HG03565 (cell line): ENCODE results near the gene ICOS.
"Not testable (repeated sequence)": the region's sequence is repeated elsewhere in the genome, so short reads cannot be mapped to it uniquely, and the experiment has no call there.

Experiments used
- ATAC-seq: cut with Tn5 transposase; IDR thresholded peaks from one replicate; pipeline ENCODE4 v1.9.1; 2021; ENCODE audit warnings: mild to moderate bottlenecking, moderate library complexity; ENCODE audit not compliant: unreplicated experiment

The ICOS gene

DNA sequence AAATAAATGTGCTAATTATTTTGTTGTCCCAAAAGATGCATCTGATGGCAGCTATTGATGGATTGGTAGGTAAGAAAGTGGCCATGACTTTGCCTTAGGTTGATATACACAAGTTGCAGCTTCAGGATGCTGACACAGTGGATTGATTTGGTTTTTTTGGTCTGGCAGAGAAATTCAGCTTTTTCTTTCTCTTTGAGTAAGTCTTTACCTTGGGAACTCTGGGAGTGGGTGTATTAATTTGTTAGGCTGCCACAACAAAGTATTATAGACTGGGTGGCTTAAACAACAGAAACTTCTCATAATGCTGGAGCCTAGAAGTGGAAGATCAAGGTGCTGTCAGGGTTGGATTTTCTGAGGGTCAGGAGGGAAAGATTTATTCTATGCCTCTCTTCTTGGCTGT, 19.8 kb upstream of the ICOS start:
- no peak for ATAC-seq

- ATAC-seq: no peak
These were observed 18.3 kb upstream of the ICOS start for GRCh38 chr2:203918264-203918663.

DNA sequence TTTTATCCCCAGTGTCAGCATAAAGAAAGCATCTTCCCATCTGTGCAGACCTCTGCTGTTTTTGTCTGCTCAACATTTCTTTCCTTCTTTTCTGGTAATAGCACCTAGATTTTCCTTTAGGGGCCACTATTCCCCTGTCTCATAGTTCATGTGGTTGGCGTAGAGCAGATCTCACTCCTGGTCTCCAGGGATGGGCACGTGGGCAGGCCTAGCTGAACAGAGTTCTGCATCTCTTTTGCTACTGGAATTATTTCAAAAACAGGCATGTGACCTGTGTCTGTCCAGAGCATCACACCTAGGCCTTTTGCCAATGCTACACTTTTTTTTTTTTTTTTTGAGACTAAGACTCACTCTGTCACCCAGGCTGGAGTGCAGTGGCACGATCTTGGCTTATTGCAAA, 17.7 kb upstream of the ICOS start:
- ATAC-seq: no peak

DNA sequence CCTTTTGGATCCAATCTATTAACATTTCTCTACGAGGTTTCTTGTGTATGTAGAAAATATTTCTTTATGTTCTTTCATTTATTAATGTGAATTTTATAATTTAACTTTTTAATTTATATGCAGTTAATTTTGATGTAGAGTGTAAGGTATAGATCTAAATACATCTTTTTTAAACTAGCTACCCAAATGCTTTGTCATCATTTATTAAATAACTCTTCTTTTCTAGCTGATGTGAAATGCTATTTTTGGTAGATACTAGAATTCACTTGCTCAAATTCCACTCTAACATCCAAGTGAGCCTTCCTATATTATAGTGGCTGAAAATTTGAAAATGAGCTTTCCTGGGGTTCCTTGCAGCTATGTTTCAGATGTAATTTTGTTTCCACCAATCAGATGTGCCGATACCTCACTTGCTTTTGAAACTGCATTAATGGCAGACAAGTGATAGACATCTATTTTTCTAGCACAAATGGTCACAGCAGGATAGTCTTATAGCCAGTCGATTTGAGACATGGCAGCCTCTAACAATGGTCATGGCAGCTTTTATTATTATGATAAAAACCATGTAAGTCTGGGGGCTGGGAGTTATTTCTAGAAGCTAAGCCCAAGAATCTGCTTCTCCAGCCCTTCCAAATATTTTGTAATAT, 10.9 kb upstream of the ICOS start:
- no peak for ATAC-seq

GRCh38 chr2:203928849-203929248, 7.7 kb upstream of the ICOS start:
- ATAC-seq: no peak

- not testable (repeated sequence) for ATAC-seq
These were observed 5.3 kb upstream of the ICOS start for GRCh38 chr2:203931262-203931661.

DNA sequence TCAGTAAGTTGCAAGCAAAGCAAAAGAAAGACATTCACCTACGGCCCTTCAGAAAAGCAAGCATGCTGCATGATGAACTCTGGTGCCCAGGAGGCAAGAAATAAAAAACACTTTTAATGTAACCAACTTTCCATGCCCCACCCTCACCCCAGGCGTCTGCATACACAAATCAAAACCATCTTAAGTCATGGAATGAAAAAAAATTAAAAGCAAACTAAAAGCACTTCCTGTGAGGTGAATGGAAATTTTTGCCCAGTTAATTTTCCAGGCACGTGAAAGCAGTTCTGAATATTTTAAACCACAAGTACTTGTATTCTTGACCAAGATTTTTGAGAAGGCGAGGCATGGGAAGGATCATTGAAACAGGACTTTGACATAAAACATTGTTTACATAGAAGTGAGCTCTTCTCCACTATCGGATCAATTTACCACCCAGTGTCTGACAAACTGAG, 2.5 kb upstream of the ICOS start:
- ATAC-seq: no peak

GRCh38 chr2:203934711-203935438, 1.7 kb upstream of the ICOS start:
- no peak for ATAC-seq

DNA sequence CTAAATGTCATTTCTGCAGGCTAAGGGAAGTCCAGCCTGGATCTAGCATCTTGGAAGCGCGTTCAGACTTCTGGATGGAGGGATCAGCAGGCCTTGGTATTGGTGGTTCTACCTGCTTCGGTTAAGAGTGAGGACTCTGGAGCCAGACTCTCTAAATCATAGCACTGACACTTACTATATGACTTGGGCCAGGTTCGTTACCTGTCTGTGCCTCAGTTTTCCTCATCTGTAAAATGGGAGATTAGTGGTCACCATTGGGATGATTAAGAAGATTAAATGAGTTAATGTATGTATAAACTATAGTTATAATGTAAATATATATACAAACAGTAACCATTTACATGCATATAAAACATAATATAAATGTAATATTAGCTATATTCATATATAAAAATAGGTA, 995 bp upstream of the ICOS start:
- ATAC-seq: no peak

GRCh38 chr2:203936949-203937348, 386 bp downstream of the ICOS start:
- ATAC-seq: no peak

GRCh38 chr2:203937788-203938187, 1.2 kb downstream of the ICOS start:
- no peak for ATAC-seq

GRCh38 chr2:203940039-203940438, 3.5 kb downstream of the ICOS start:
- ATAC-seq: no peak

DNA sequence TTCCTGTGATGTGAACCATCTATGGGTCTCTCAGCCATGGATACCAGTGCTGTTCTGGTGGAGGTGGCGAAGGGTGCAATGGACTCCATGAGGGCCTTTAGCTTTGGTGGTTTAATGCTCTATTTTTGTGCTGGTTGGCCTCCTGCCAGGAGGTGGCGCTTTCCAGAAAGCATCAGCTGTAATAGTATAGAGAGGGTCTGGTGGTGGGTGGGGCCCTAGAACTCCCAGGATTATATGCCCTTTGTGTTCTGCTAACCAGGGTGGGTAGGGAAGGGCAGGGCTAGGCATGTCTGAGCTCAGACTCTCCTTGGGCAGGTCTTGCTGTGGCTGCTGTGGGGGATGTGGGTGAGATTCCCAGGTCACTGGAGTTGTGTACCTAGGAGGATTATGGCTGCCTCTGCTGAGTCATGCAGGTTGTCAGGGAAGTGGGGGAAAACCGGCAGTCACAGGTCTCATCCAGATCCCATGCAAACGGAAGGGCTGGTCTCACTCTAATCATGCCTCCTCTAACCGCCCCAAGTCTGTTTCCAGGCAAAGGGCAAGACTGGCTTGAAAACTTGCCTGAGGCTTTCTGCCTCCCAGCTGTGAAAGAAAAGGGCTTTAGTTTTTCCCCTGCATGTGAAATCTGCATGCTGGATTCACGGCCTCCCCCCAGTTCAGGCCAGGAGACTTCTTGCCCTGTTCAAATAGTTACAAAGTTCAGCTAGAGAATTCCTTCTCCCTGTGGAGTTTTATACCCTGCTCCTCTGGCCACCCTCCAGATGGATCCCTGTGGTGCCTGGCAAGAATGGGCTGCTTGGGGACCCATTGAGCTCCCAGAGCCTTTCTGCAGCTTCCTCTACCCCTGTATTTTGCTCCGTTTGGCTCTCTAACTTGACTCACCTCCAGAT, 7.2 kb downstream of the ICOS start:
- not testable (repeated sequence) for ATAC-seq

GRCh38 chr2:203948733-203949132, 12.2 kb downstream of the ICOS start:
- peak; percentile 61 for ATAC-seq

DNA sequence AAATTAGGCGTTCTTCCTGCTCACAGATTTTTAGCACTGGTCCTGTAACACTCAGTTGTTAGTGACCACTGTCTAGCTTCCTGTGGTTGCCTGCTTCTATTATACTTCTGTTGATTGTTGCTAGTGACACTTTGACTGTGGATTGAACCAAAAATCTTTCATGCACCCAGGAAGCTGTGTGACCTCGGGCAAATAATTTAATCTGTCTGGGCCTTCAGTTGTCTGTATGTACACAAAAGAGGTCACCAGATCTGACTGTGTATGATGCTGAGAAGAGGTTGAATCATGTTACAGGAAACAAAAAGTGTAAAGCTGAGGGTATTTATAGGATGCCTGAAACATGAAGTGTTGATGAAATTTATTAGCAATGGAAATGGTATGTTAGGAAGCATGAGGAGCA, 12.7 kb downstream of the ICOS start:
- ATAC-seq: peak; percentile 18

DNA sequence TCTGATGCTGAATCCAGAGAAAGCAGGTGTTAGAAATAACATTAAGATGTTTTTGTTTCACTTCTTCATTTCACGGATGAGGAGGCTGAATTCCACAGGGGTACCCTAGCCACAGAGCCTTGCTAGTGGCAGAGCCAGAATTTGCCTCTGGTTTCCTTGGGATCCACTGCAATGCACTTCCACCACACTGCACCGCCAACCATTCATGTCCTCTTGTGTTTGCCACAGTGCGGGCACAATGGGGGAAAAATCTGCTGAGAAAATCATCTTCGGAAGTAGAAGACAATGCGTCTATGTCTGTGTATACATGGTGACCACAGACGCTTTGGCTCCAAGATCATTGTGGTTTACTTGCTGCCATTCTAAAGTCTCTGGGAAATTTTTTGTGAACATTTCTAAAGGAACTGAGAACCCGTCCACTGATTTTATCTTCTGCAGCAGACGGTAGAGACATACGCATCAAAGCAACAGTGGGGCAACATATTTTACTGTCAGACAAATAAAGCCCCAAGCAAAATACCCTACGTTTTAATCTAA, 14.9 kb downstream of the ICOS start:
- ATAC-seq: no peak

DNA sequence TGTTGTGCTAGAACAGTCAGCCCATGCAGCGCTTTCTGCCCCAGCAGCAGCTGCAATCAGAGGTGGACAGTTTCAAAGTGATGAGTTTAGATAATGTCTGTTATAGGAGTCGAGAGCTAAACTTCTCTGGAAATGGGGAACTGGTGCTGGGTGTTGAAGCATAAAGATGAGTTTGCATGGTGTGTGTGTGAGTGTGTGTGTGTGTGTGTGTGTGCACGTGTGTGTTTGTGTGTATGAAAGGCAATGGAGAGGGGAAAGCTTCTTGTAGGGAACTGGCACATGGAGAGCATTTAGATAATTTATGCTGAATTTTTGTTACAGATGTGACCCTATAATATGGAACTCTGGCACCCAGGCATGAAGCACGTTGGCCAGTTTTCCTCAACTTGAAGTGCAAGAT, 22.7 kb downstream of the ICOS start:
- ATAC-seq: no peak

DNA sequence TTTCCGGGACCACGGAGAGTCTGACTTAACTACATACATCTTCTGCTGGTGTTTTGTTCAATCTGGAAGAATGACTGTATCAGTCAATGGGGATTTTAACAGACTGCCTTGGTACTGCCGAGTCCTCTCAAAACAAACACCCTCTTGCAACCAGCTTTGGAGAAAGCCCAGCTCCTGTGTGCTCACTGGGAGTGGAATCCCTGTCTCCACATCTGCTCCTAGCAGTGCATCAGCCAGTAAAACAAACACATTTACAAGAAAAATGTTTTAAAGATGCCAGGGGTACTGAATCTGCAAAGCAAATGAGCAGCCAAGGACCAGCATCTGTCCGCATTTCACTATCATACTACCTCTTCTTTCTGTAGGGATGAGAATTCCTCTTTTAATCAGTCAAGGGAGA, 23.1 kb downstream of the ICOS start:
- no peak for ATAC-seq

GRCh38 chr2:203960811-203961210, 24.2 kb downstream of the ICOS start:
- ATAC-seq: no peak

DNA sequence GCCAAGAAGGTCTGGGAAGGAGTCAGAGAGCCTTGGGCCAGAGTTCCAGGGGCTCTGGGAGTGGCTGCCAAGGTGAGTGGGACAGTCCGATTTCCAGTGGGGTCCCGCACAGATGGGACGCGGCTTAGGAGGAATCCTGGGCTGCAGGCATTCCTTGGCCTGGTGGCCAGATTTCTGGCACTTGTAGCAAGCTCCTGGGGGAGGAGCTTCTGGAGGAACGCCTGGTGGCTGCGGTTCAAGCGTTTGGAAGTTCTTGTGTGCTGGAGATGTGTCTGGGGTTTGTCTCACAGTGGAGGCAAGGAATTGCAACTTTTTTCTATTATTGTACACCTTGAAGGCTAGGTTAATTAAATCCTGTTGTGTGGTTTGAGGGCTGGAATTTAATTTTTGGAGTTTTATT, 28.6 kb downstream of the ICOS start:
- ATAC-seq: not testable (repeated sequence)

- no peak for ATAC-seq
These were observed 34.7 kb downstream of the ICOS start for GRCh38 chr2:203971251-203971650.
